Endothelial cell of coronary artery (primary cell): ENCODE data around the gene SLC39A11. TPM values are rescaled to one million over a fixed set of nuclear protein-coding genes. Genes with fewer than 3 reads are reported as not detected.

Experiments used
- total RNA-seq: library from RNA; depleted of rRNA; stranded (reverse); fragments of >200 nt; gene quantifications from 2 replicates; pipeline ENCODE4 v1.2.3, GENCODE V29; 2014

The SLC39A11 gene, protein sequence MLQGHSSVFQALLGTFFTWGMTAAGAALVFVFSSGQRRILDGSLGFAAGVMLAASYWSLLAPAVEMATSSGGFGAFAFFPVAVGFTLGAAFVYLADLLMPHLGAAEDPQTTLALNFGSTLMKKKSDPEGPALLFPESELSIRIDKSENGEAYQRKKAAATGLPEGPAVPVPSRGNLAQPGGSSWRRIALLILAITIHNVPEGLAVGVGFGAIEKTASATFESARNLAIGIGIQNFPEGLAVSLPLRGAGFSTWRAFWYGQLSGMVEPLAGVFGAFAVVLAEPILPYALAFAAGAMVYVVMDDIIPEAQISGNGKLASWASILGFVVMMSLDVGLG
- 6.8 and 15.3 TPM in 2 replicates for total RNA-seq

DNA sequence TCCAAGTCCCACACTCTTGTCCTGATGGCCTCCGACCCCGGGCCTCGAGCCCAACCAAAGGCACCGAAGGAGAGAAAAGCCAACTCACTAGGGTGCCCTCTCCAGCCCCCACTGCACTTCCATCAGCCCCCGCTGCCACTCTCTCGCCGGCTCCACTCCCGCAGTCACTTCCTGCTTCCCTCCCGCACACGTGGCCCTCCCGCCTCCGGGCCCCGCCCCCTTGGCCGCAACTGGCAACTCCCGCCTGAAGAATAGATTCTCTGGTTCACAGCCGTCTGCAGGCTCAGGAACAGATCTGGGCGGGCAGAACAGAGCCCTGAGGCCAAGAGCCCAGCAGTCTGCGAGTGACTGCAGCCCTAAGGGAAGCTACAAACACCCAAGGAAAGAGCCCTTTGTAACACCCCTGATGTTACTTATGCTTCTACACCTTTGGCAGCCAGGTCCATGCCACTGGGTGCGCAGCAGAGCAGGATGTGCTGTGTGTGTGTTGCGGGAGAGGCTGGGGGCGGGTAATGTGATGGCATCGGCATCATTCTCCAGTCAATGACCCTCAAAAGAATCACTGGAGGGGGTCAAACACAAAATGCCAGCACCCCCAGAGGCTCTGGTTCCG is at the start of gene SLC39A11:
Gene SLC39A11, minus strand, starts transcription at position 166 of the 613 bp plus-strand sequence. CDS start 3,924 bp downstream, outside the sequence.

Other genes with a start within 250 kb of the SLC39A11 start
- gene SSTR2, start 72.3 kb upstream of the SLC39A11 start, total RNA-seq: not detected in 2 replicates
- 13.8 and 19.0 TPM in 2 replicates for gene COG1, start 100.4 kb upstream of the SLC39A11 start, total RNA-seq
- gene CPSF4L, start 169.2 kb upstream of the SLC39A11 start, total RNA-seq: not detected in 2 replicates
- gene CDC42EP4, start 219.3 kb upstream of the SLC39A11 start, total RNA-seq: 16.6 and 28.2 TPM in 2 replicates